ENCODE data around the gene EFHC1.
A peak's percentile ranks its signal among the peaks of the same experiment; 100 is the strongest.

Gene EFHC1

GRCh38 chr6:52564856-52565255, 144.7 kb downstream of the EFHC1 start:
- DNase-seq: no peak

- DNase-seq: no peak
Measured at GRCh38 chr6:52566201-52566600, 146.1 kb downstream of the EFHC1 start.

GRCh38 chr6:52566853-52567279, 146.7 kb downstream of the EFHC1 start:
- peak; percentile 31 for DNase-seq

- no peak for DNase-seq
Measured at GRCh38 chr6:52568320-52568719, 148.2 kb downstream of the EFHC1 start.

- DNase-seq: no peak
Measured at GRCh38 chr6:52570291-52570700, 150.2 kb downstream of the EFHC1 start.

- DNase-seq: no peak
Measured at GRCh38 chr6:52571099-52571755, 151.1 kb downstream of the EFHC1 start.

- DNase-seq: no peak
Measured at GRCh38 chr6:52572536-52572935, 152.4 kb downstream of the EFHC1 start.

GRCh38 chr6:52573295-52573694, 153.2 kb downstream of the EFHC1 start:
- no peak for DNase-seq
